ENCODE data around the gene CDCA4. TPM values are rescaled to one million over a fixed set of nuclear protein-coding genes. Genes with fewer than 3 reads are reported as not detected.

CDCA4 gene
- total RNA-seq, 1 donor from 2014 or later: 15.2 TPM

DNA sequence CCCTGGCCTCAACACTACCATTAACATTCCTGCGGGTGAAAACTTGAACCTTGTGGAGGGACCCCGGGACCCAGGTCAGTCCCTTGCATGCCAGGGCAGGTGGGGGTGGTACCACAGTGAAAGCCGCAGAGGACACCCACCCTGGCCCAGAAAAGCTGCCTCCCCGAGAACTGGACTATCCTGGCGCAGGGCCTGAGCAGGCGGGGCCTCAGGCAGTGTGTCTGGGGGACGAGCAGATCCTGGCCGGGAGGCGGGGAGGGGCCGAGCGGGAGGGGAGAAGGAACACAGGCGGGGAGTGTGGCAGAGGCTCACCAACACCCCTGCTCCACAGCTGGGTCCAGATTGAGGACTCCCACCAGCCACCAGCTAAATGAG lies 52.7 kb downstream of the CDCA4 start:
- Histone ChIP-seq H3K27ac (peak overlapping the region; percentile 99), H3K4me1 (peaks cover 69% of the 10 kb centered on the region), H3K27me3 (no peaks in the 10 kb centered on the region), H3K4me3 (peak overlapping the region; percentile 64 to 76), H3K36me3 (no peaks in the 10 kb centered on the region), H3K9me3 (no peaks in the 10 kb centered on the region)
- intact Hi-C loops (cut with DNase I): loop anchor here (5.0 kb wide), 1 partner anchor 36 kb away; no protein-coding TSS in a partner anchor
- peak in 1 of 2 donors; percentile 92 for DNase-seq (ENCODE audit: extremely low spot score in 2 of 2)
- TF ChIP-seq, protein P1, sequence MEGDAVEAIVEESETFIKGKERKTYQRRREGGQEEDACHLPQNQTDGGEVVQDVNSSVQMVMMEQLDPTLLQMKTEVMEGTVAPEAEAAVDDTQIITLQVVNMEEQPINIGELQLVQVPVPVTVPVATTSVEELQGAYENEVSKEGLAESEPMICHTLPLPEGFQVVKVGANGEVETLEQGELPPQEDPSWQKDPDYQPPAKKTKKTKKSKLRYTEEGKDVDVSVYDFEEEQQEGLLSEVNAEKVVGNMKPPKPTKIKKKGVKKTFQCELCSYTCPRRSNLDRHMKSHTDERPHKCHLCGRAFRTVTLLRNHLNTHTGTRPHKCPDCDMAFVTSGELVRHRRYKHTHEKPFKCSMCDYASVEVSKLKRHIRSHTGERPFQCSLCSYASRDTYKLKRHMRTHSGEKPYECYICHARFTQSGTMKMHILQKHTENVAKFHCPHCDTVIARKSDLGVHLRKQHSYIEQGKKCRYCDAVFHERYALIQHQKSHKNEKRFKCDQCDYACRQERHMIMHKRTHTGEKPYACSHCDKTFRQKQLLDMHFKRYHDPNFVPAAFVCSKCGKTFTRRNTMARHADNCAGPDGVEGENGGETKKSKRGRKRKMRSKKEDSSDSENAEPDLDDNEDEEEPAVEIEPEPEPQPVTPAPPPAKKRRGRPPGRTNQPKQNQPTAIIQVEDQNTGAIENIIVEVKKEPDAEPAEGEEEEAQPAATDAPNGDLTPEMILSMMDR (IDR thresholded peaks at IDR 0.05): no peak
- TF ChIP-seq POLR2A (IDR thresholded peaks at IDR 0.05) (peak in 1 of 2 donors; percentile 18), POLR2AphosphoS5 (IDR thresholded peaks at IDR 0.05; ENCODE audit: insufficient read depth in 1 of 2, low read depth in 1 of 2) (no peak)

GRCh38 chr14:104967386-104968152 lies 53.3 kb downstream of the CDCA4 start:
- intact Hi-C loops (cut with DNase I): loop anchor here (5.0 kb wide), 1 partner anchor 35 kb away; no protein-coding TSS in a partner anchor
- TF ChIP-seq, protein P1 (IDR thresholded peaks at IDR 0.05): no peak
- no peak for TF ChIP-seq POLR2AphosphoS5 (IDR thresholded peaks at IDR 0.05; ENCODE audit: insufficient read depth in 1 of 2, low read depth in 1 of 2)
- TF ChIP-seq POLR2A (IDR thresholded peaks at IDR 0.05): no peak
- DNase-seq (ENCODE audit: extremely low spot score in 2 of 2): peak in 1 of 2 donors; percentile 95
- Histone ChIP-seq H3K4me3 (peak overlapping the region; percentile 64 to 76), H3K4me1 (peaks cover 63% of the 10 kb centered on the region), H3K27ac (peak overlapping the region; percentile 99), H3K36me3 (no peaks in the 10 kb centered on the region), H3K27me3 (no peaks in the 10 kb centered on the region), H3K9me3 (no peaks in the 10 kb centered on the region)

GRCh38 chr14:104966981-104967385 lies 53.9 kb downstream of the CDCA4 start:
- Histone ChIP-seq H3K4me1 (peaks cover 57% of the 10 kb centered on the region), H3K27ac (peak overlapping the region; percentile 99), H3K36me3 (no peaks in the 10 kb centered on the region), H3K27me3 (no peaks in the 10 kb centered on the region), H3K9me3 (no peaks in the 10 kb centered on the region), H3K4me3 (peak overlapping the region; percentile 64 to 76)
- intact Hi-C loops (cut with DNase I): loop anchor here (5.0 kb wide), 1 partner anchor 35 kb away; no protein-coding TSS in a partner anchor
- no peak for DNase-seq (ENCODE audit: extremely low spot score in 2 of 2)
- TF ChIP-seq POLR2AphosphoS5 (IDR thresholded peaks at IDR 0.05; ENCODE audit: insufficient read depth in 1 of 2, low read depth in 1 of 2): peak in 1 of 2 donors; percentile 8
- no peak for TF ChIP-seq POLR2A (IDR thresholded peaks at IDR 0.05)

GRCh38 chr14:104966261-104966865 lies 54.5 kb downstream of the CDCA4 start:
- H3K4me3 ChIP-seq: peak overlapping the region; percentile 64 to 76

More at GRCh38 chr14:104966261-104966865, 54.5 kb downstream of the CDCA4 start:
- H3K36me3 ChIP-seq: no peaks in the 10 kb centered on the region
- intact Hi-C loops (cut with DNase I): loop anchor here (5.0 kb wide), 1 partner anchor 34 kb away; no protein-coding TSS in a partner anchor
- TF ChIP-seq POLR2AphosphoS5 (IDR thresholded peaks at IDR 0.05; ENCODE audit: insufficient read depth in 1 of 2, low read depth in 1 of 2) (no peak), POLR2A (IDR thresholded peaks at IDR 0.05) (no peak)
- TF ChIP-seq, protein P1 (IDR thresholded peaks at IDR 0.05): no peak
- peak overlapping the region; percentile 99 for H3K27ac ChIP-seq
- H3K9me3 ChIP-seq: no peaks in the 10 kb centered on the region
- no peaks in the 10 kb centered on the region for H3K27me3 ChIP-seq
- peaks cover 51% of the 10 kb centered on the region for H3K4me1 ChIP-seq
- no peak for DNase-seq (ENCODE audit: extremely low spot score in 2 of 2)

All from vagina (tissue), 2 donors.